Measurements from ENCODE around the gene SIGLEC9. TPM values are rescaled to one million over a fixed set of nuclear protein-coding genes. Genes with fewer than 3 reads are reported as not detected.

SIGLEC9 gene
- total and polyA plus RNA-seq, 3 experiments from 2014 or later = 0.46 to 3.6 (median 0.93) TPM

- Histone ChIP-seq H3K4me3 (ENCODE audit: low read length) (peak overlapping the region; percentile 20), H3K27ac (ENCODE audit: low read depth, low read length) (peak overlapping the region; percentile 2), H3K27me3 (ENCODE audit: insufficient read depth, low read length, poor library complexity, severe bottlenecking) (no peaks in the 10 kb centered on the region), H3K9me3 (ENCODE audit: low read length) (no peaks in the 10 kb centered on the region), H3K4me1 (ENCODE audit: insufficient read depth, low read length) (peaks cover 98% of the 10 kb centered on the region), H3K36me3 (ENCODE audit: insufficient read depth, low read length) (no peaks in the 10 kb centered on the region)
- Mint-ChIP-seq H3K4me3 (peak overlapping the region in 4 of 7 donors; percentile 31 to 73 (median 68)), H3K9me3 (no peaks in the 10 kb centered on the region), H3K4me1 (peaks cover 80 to 92% (median 81%) of the 10 kb centered on the region in 3 donors), H3K27me3 (peaks cover 0 to 3% of the 10 kb centered on the region in 2 donors), H3K27ac (peak overlapping the region; percentile 35 to 94 (median 64)), H3K36me3 (peaks cover 0 to 13% (median 0%) of the 10 kb centered on the region in 3 donors)
- DNase-seq = no peak
- POLR2A ChIA-PET = no interaction called here
- CTCF ChIA-PET = no interaction called here
Measured at GRCh38 chr19:51127755-51128154, 3.0 kb downstream of the SIGLEC9 start.

GRCh38 chr19:51128227-51128626, 3.5 kb downstream of the SIGLEC9 start:
- H3K4me3 Mint-ChIP-seq = peak overlapping the region in 6 of 7 donors; percentile 24 to 85 (median 52)
- Histone ChIP-seq H3K36me3 (ENCODE audit: insufficient read depth, low read length) (no peaks in the 10 kb centered on the region), H3K27ac (ENCODE audit: low read depth, low read length) (peak overlapping the region; percentile 2), H3K4me3 (ENCODE audit: low read length) (peak overlapping the region; percentile 20), H3K9me3 (ENCODE audit: low read length) (no peaks in the 10 kb centered on the region), H3K27me3 (ENCODE audit: insufficient read depth, low read length, poor library complexity, severe bottlenecking) (no peaks in the 10 kb centered on the region), H3K4me1 (ENCODE audit: insufficient read depth, low read length) (peaks cover 93% of the 10 kb centered on the region)
- peak overlapping the region; percentile 51 to 97 (median 82) for H3K27ac Mint-ChIP-seq
- no peaks in the 10 kb centered on the region for H3K9me3 Mint-ChIP-seq
- CTCF ChIA-PET = no interaction called here
- peaks cover 0 to 12% (median 0%) of the 10 kb centered on the region in 3 donors for H3K36me3 Mint-ChIP-seq
- POLR2A ChIA-PET = no interaction called here
- H3K4me1 Mint-ChIP-seq = peaks cover 78 to 88% (median 81%) of the 10 kb centered on the region in 3 donors
- H3K27me3 Mint-ChIP-seq = peaks cover 0 to 3% of the 10 kb centered on the region in 2 donors
- DNase-seq = no peak

GRCh38 chr19:51129716-51130115, 5.0 kb downstream of the SIGLEC9 start:
- Histone ChIP-seq H3K4me3 (ENCODE audit: low read length) (no peak overlapping the region), H3K36me3 (ENCODE audit: insufficient read depth, low read length) (no peaks in the 10 kb centered on the region), H3K4me1 (ENCODE audit: insufficient read depth, low read length) (peaks cover 78% of the 10 kb centered on the region), H3K9me3 (ENCODE audit: low read length) (no peaks in the 10 kb centered on the region), H3K27ac (ENCODE audit: low read depth, low read length) (no peak overlapping the region), H3K27me3 (ENCODE audit: insufficient read depth, low read length, poor library complexity, severe bottlenecking) (no peaks in the 10 kb centered on the region)
- peak overlapping the region in 3 of 7 donors; percentile 19 to 68 (median 20) for H3K4me3 Mint-ChIP-seq
- ChIA-PET POLR2A (no interaction called here), CTCF (interaction anchor here (0.7 to 1.2 kb wide), 3 partner anchors 17 to 29 kb away, joined by 3 read pairs; no protein-coding TSS in a partner anchor)
- DNase-seq = no peak
- peaks cover 0 to 3% of the 10 kb centered on the region in 2 donors for H3K27me3 Mint-ChIP-seq
- peaks cover 63 to 73% (median 66%) of the 10 kb centered on the region in 3 donors for H3K4me1 Mint-ChIP-seq
- no peaks in the 10 kb centered on the region for H3K9me3 Mint-ChIP-seq
- peaks cover 0 to 9% (median 0%) of the 10 kb centered on the region in 3 donors for H3K36me3 Mint-ChIP-seq
- H3K27ac Mint-ChIP-seq = peak overlapping the region in 4 of 8 donors; percentile 12 to 60 (median 41)

- DNase-seq = peak in 3 of 5 donors; percentile 14 to 48 (median 47)
- Histone ChIP-seq H3K4me3 (ENCODE audit: low read length) (peak overlapping the region; percentile 44), H3K27me3 (ENCODE audit: insufficient read depth, low read length, poor library complexity, severe bottlenecking) (no peaks in the 10 kb centered on the region), H3K27ac (ENCODE audit: low read depth, low read length) (no peak overlapping the region), H3K9me3 (ENCODE audit: low read length) (no peaks in the 10 kb centered on the region), H3K36me3 (ENCODE audit: insufficient read depth, low read length) (no peaks in the 10 kb centered on the region), H3K4me1 (ENCODE audit: insufficient read depth, low read length) (peaks cover 65% of the 10 kb centered on the region)
- Mint-ChIP-seq H3K9me3 (peaks cover 0 to 3% (median 0%) of the 10 kb centered on the region in 5 donors), H3K27me3 (peaks cover 0 to 3% of the 10 kb centered on the region in 2 donors), H3K36me3 (peaks cover 0 to 6% (median 0%) of the 10 kb centered on the region in 3 donors), H3K4me3 (peak overlapping the region; percentile 33 to 90 (median 83)), H3K4me1 (peaks cover 62 to 66% (median 66%) of the 10 kb centered on the region in 3 donors), H3K27ac (peak overlapping the region; percentile 48 to 95 (median 87))
- ChIA-PET CTCF (interaction anchor here (1.2 to 1.4 kb wide), 2 partner anchors 9 to 26 kb away, joined by 3 to 4 read pairs; no protein-coding TSS in a partner anchor), POLR2A (interaction anchor here (0.5 to 1.2 kb wide), 4 partner anchors 17 to 41 kb away, joined by 3 to 4 read pairs (median 4); no protein-coding TSS in a partner anchor)
Measured at GRCh38 chr19:51131780-51132680, 7.3 kb downstream of the SIGLEC9 start.

- Mint-ChIP-seq H3K4me3 (no peak overlapping the region), H3K27ac (peak overlapping the region in 1 of 8 donors; percentile 42), H3K9me3 (peaks cover 0 to 3% (median 0%) of the 10 kb centered on the region in 5 donors), H3K27me3 (peaks cover 5 to 11% of the 10 kb centered on the region in 2 donors), H3K36me3 (peaks cover 0 to 6% (median 0%) of the 10 kb centered on the region in 3 donors), H3K4me1 (peaks cover 53 to 57% (median 56%) of the 10 kb centered on the region in 3 donors)
- no peak for DNase-seq
- ChIA-PET POLR2A (no interaction called here), CTCF (interaction anchor here (2.8 kb wide), 1 partner anchor 24 kb away, joined by 15 read pairs; no protein-coding TSS in a partner anchor)
- H3K27ac ChIP-seq (ENCODE audit: low read depth, low read length) = no peak overlapping the region
- no peaks in the 10 kb centered on the region for H3K27me3 ChIP-seq (ENCODE audit: insufficient read depth, low read length, poor library complexity, severe bottlenecking)
- H3K36me3 ChIP-seq (ENCODE audit: insufficient read depth, low read length) = no peaks in the 10 kb centered on the region
- H3K9me3 ChIP-seq (ENCODE audit: low read length) = no peaks in the 10 kb centered on the region
- H3K4me1 ChIP-seq (ENCODE audit: insufficient read depth, low read length) = peaks cover 48% of the 10 kb centered on the region
- H3K4me3 ChIP-seq (ENCODE audit: low read length) = no peak overlapping the region
Measured at GRCh38 chr19:51135004-51135403, 10.3 kb downstream of the SIGLEC9 start.

GRCh38 chr19:51135986-51136762, 11.5 kb downstream of the SIGLEC9 start:
- POLR2A ChIA-PET = interaction anchor here (1.1 kb wide), 1 partner anchor 28 kb away, joined by 3 read pairs; no protein-coding TSS in a partner anchor
- no peak overlapping the region for H3K27ac ChIP-seq (ENCODE audit: low read depth, low read length)
- no peak for DNase-seq

GRCh38 chr19:51136851-51137551, 12.3 kb downstream of the SIGLEC9 start:
- H3K27ac ChIP-seq (ENCODE audit: low read depth, low read length) = no peak overlapping the region
- DNase-seq = no peak

More at GRCh38 chr19:51135986-51136762, 11.5 kb downstream of the SIGLEC9 start:
- Histone ChIP-seq H3K36me3 (ENCODE audit: insufficient read depth, low read length) (no peaks in the 10 kb centered on the region), H3K4me1 (ENCODE audit: insufficient read depth, low read length) (peaks cover 36% of the 10 kb centered on the region), H3K9me3 (ENCODE audit: low read length) (no peaks in the 10 kb centered on the region), H3K27me3 (ENCODE audit: insufficient read depth, low read length, poor library complexity, severe bottlenecking) (no peaks in the 10 kb centered on the region), H3K4me3 (ENCODE audit: low read length) (no peak overlapping the region)
- Mint-ChIP-seq H3K4me1 (peaks cover 41 to 48% (median 47%) of the 10 kb centered on the region in 3 donors), H3K9me3 (peaks cover 0 to 3% (median 0%) of the 10 kb centered on the region in 5 donors), H3K36me3 (peaks cover 0 to 6% (median 2%) of the 10 kb centered on the region in 3 donors), H3K4me3 (peak overlapping the region in 6 of 7 donors; percentile 17 to 74 (median 58)), H3K27ac (peak overlapping the region in 4 of 8 donors; percentile 1 to 87 (median 74)), H3K27me3 (peaks cover 6 to 15% of the 10 kb centered on the region in 2 donors)
- CTCF ChIA-PET = interaction anchor here (2.8 kb wide), 1 partner anchor 23 kb away, joined by 15 read pairs; no protein-coding TSS in a partner anchor

More at GRCh38 chr19:51136851-51137551, 12.3 kb downstream of the SIGLEC9 start:
- peaks cover 0 to 3% (median 0%) of the 10 kb centered on the region in 5 donors for H3K9me3 Mint-ChIP-seq
- Histone ChIP-seq H3K36me3 (ENCODE audit: insufficient read depth, low read length) (no peaks in the 10 kb centered on the region), H3K4me3 (ENCODE audit: low read length) (no peak overlapping the region), H3K9me3 (ENCODE audit: low read length) (no peaks in the 10 kb centered on the region), H3K27me3 (ENCODE audit: insufficient read depth, low read length, poor library complexity, severe bottlenecking) (no peaks in the 10 kb centered on the region), H3K4me1 (ENCODE audit: insufficient read depth, low read length) (peaks cover 29% of the 10 kb centered on the region)
- H3K4me3 Mint-ChIP-seq = peak overlapping the region in 6 of 7 donors; percentile 43 to 74 (median 63)
- CTCF ChIA-PET = no interaction called here
- peaks cover 0 to 2% (median 2%) of the 10 kb centered on the region in 3 donors for H3K36me3 Mint-ChIP-seq
- peak overlapping the region in 7 of 8 donors; percentile 64 to 93 (median 75) for H3K27ac Mint-ChIP-seq
- POLR2A ChIA-PET = interaction anchor here (1.1 kb wide), 1 partner anchor 28 kb away, joined by 3 read pairs; no protein-coding TSS in a partner anchor
- peaks cover 36 to 48% (median 42%) of the 10 kb centered on the region in 3 donors for H3K4me1 Mint-ChIP-seq
- H3K27me3 Mint-ChIP-seq = peaks cover 6 to 17% of the 10 kb centered on the region in 2 donors
